Panc1 (cell line): Measurements from ENCODE around the gene SCP2. TPM values are rescaled to one million over a fixed set of nuclear protein-coding genes. Genes with fewer than 3 reads are reported as not detected.
"Not testable (repeated sequence)": the region's sequence is repeated elsewhere in the genome, so short reads cannot be mapped to it uniquely, and the experiment has no call there.

ENCODE experiments used
- ATAC-seq: fragments of 200-7000 bp; cut with Tn5 transposase; 2 replicates; pipeline ENCODE4 v1.9.1; 2020; ENCODE audit warnings: mild to moderate bottlenecking, moderate library complexity
- BruUV-seq: library from RNA; stranded (reverse); fragments of 400-500 nt; replicated peaks from 2 replicates; lab custom pipeline; 2021; lab: Mats Ljungman, UMichigan
- CTCF ChIA-PET: fragments of 300-600 bp; sonication (Branson Sonifier 250); formaldehyde crosslinking; loops from one replicate; lab custom pipeline; 2022; ENCODE audit warnings: antibody characterized with exemption; lab: Charles Lee
- POLR2A ChIA-PET: fragments of 300-600 bp; sonication (Branson Sonifier 250); formaldehyde crosslinking; loops from one replicate; lab custom pipeline; 2022; ENCODE audit warnings: antibody characterized with exemption; lab: Charles Lee
- DNase-seq: peaks from one replicate; pipeline ENCODE4 v3.0.0-alpha.2; 2010; ENCODE audit warnings: low read depth, low spot score
- H3K27ac ChIP-seq: 2 replicates; pipeline ENCODE4 v1.5.1; 2011; ENCODE audit warnings: mild to moderate bottlenecking, low read length, inconsistent platforms
- H3K27me3 ChIP-seq: fragments of 200-500 bp; sonication (Bioruptor generic); 2 replicates; pipeline ENCODE4 v1.6.0; 2014; ENCODE audit warnings: low read length, inconsistent platforms; ENCODE audit not compliant: control insufficient read depth, insufficient read depth
- H3K36me3 ChIP-seq: fragments of 200-500 bp; sonication (Bioruptor generic); 2 replicates; pipeline ENCODE4 v1.5.1; 2014; ENCODE audit warnings: inconsistent platforms, mild to moderate bottlenecking, low read length, moderate library complexity; ENCODE audit not compliant: control insufficient read depth, insufficient read depth
- H3K4me1 ChIP-seq: 2 replicates; pipeline ENCODE4 v1.5.1; 2011; ENCODE audit warnings: inconsistent platforms, mild to moderate bottlenecking, low read length, moderate library complexity; ENCODE audit not compliant: control insufficient read depth, insufficient read depth
- H3K4me3 ChIP-seq, 2 experiments: 2 replicates each; pipeline ENCODE4 v1.5.1; 2011 to 2012; ENCODE audit warnings: low read depth in 2 of 2, low read length in 2 of 2, mild to moderate bottlenecking in 2 of 2, inconsistent platforms in 1 of 2, moderate library complexity in 1 of 2
- H3K9me3 ChIP-seq: fragments of 200-500 bp; sonication (Bioruptor generic); 2 replicates; pipeline ENCODE4 v1.5.1; 2014; ENCODE audit warnings: low read depth, mild to moderate bottlenecking, inconsistent platforms, low read length, moderate library complexity; ENCODE audit not compliant: control insufficient read depth, insufficient read depth
- CTCF ChIP-seq: fragments of 450-650 bp; IDR thresholded peaks from 2 replicates; pipeline ENCODE4 v1.5.1; 2017; ENCODE audit warnings: mild to moderate bottlenecking
- POLR2AphosphoS5 ChIP-seq: IDR thresholded peaks from 2 replicates; pipeline ENCODE4 v1.6.1; 2012; ENCODE audit warnings: mild to moderate bottlenecking, low read depth, low read length, moderate library complexity
- REST ChIP-seq, 2 experiments: IDR thresholded peaks; 2 replicates each; pipeline ENCODE4 v1.6.1; 2011 to 2012; ENCODE audit warnings: low read depth in 2 of 2, control low read depth in 1 of 2, low read length in 1 of 2, mild to moderate bottlenecking in 1 of 2, moderate library complexity in 1 of 2; ENCODE audit not compliant: insufficient read depth in 1 of 2
- SIN3A ChIP-seq: IDR thresholded peaks from 2 replicates; pipeline ENCODE4 v1.6.1; 2012; ENCODE audit warnings: low read depth, mild to moderate bottlenecking, low read length, moderate library complexity, borderline replicate concordance; ENCODE audit not compliant: insufficient read depth
- TCF7L2 ChIP-seq: IDR thresholded peaks from 2 replicates; pipeline ENCODE4 v1.6.1; 2011; ENCODE audit warnings: mild to moderate bottlenecking, low read depth, low read length, inconsistent platforms
- in situ Hi-C: cut with HindIII; loops from 2 replicates; pipeline ENCODE4 v1.10.0; 2016; ENCODE audit warnings: low sequenced_read_pairs, low pct_unique_long_range_greater_than_20kb
- intact Hi-C: fragments of 100-400 bp; cut with micrococcal nuclease; formaldehyde crosslinking; loops from one replicate; pipeline ENCODE4 v1.10.0; 2022; ENCODE audit not compliant: unreplicated experiment
- total RNA-seq: library from RNA; stranded (reverse); gene quantifications from one replicate; pipeline ENCODE4 v1.2.1, GENCODE V29; 2021; ENCODE audit not compliant: unreplicated experiment

SCP2 gene
- total RNA-seq, 1 experiment from 2014 or later, result 88.7 TPM

DNA sequence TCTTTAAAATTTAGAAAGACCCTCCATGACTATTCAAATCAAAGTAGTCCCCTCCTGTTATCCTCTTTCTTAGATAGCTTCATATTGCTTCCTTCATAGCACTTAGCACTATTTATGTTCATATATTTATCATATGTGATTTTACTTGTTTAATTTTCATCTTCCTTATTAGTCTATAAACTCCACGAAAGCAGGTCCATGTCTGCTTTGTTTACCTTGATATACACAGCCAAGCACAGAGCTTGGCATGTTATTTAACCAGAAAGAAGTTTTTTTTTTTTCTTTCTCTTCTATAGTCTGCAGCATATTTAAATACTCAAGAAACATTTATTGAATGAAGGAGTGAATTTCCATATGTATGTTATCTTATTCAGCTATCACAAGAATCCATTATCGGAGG lies 36.0 kb downstream of the SCP2 start:
- no peaks in the 10 kb centered on the region for H3K9me3 ChIP-seq
- no TSS peak for BruUV-seq
- H3K36me3 ChIP-seq, result peaks cover 5% of the 10 kb centered on the region; the same call in 1 of the 2 replicates
- POLR2A ChIA-PET, result interaction anchor here (0.7 kb wide), 1 partner anchor 236 kb away, joined by 3 read pairs; no protein-coding TSS in a partner anchor
- no peaks in the 10 kb centered on the region for H3K27me3 ChIP-seq
- DNase-seq (no peak), ATAC-seq (no peak)
- no peak overlapping the region for H3K4me3 ChIP-seq
- CTCF ChIA-PET, result no interaction called here
- in situ Hi-C loops, result no loop called here
- no peaks in the 10 kb centered on the region for H3K4me1 ChIP-seq
- H3K27ac ChIP-seq, result no peak overlapping the region
- TF ChIP-seq POLR2AphosphoS5, result no peak
- TF ChIP-seq SIN3A, result no peak
- no peak for TF ChIP-seq REST (IDR thresholded peaks at IDR 0.05; ENCODE audit: insufficient read depth in 1 of 2, low read depth in 2 of 2, low read length in 1 of 2)
- no peak for TF ChIP-seq TCF7L2
- intact Hi-C loops, result no loop called here

- POLR2A ChIA-PET, result no interaction called here
- peaks cover 2% of the 10 kb centered on the region; the same call in 1 of the 2 replicates for H3K36me3 ChIP-seq
- TF ChIP-seq REST (IDR thresholded peaks at IDR 0.05; ENCODE audit: insufficient read depth in 1 of 2, low read depth in 2 of 2, low read length in 1 of 2) (no peak), SIN3A (no peak), POLR2AphosphoS5 (no peak), TCF7L2 (no peak), CTCF (no peak)
- ATAC-seq (no peak), DNase-seq (no peak)
- H3K27me3 ChIP-seq, result no peaks in the 10 kb centered on the region
- CTCF ChIA-PET, result no interaction called here
- H3K4me3 ChIP-seq, result no peak overlapping the region
- H3K9me3 ChIP-seq, result no peaks in the 10 kb centered on the region
- in situ Hi-C loops, result no loop called here
- BruUV-seq, result no TSS peak
- no peak overlapping the region for H3K27ac ChIP-seq
- intact Hi-C loops, result no loop called here
- no peaks in the 10 kb centered on the region for H3K4me1 ChIP-seq
These were observed 40.6 kb downstream of the SCP2 start for GRCh38 chr1:52967666-52968065.

GRCh38 chr1:52969234-52969633 lies 42.2 kb downstream of the SCP2 start:
- in situ Hi-C loops, CTCF ChIA-PET, H3K27me3 ChIP-seq, H3K4me3 ChIP-seq, DNase-seq, H3K27ac ChIP-seq, POLR2A ChIA-PET, H3K9me3 ChIP-seq, H3K36me3 ChIP-seq, BruUV-seq, H3K4me1 ChIP-seq, intact Hi-C loops: not testable (repeated sequence)
- 0 out of 2 replicates have a peak, but pooled peaks have one; percentile 58 for ATAC-seq
